OCI-LY3 (cell line): Measurements from ENCODE around the gene AIRE.

Source experiments
- CTCF ChIP-seq: fragments of 200-600, 300-600 bp; sonication (generic); IDR thresholded peaks from 2 replicates; pipeline ENCODE4 v1.5.1; 2014; ENCODE audit warnings: antibody characterized with exemption, low read length, low read depth
- EZH2phosphoT487 ChIP-seq: fragments of 200-600 bp; shearing (Covaris generic); IDR thresholded peaks from 2 replicates; pipeline ENCODE4 v1.6.1; 2018; ENCODE audit warnings: antibody characterized with exemption, mixed run types, low read depth

DNA sequence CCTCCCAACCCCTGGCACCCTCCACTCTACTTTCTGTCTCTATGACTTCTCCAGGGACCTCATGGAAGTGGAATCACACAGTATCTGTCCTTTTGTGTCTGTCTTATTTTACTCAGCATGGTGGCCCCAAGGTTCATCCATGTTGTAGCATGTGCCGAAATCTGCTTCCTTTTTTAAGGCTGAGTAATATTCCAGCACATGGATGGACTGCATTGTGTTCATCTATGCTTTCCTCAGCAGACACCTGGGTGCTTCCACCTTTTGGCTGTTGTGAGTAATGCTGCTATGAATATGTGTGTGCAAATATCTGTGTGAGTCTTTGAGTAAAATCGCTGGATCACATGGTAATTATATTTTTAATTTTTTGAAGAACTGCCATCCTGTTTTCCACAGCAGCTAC, 12.6 kb downstream of the AIRE start:
- no peak for TF ChIP-seq CTCF
- TF ChIP-seq EZH2phosphoT487: no peak
